BE2C (cell line): ENCODE data around the gene CAMKMT.
A peak's percentile ranks its signal among the peaks of the same experiment; 100 is the strongest.

Source experiments
- DNase-seq: peaks from one replicate; pipeline ENCODE4 v3.0.0-alpha.2; 2020
- H3K27me3 ChIP-seq: fragments of 250-450 bp; sonication (Bioruptor Pico); 2 replicates; pipeline ENCODE4 v1.5.1; 2020; ENCODE audit warnings: mild to moderate bottlenecking
- H3K36me3 ChIP-seq: fragments of 250-450 bp; sonication (Bioruptor Pico); 2 replicates; pipeline ENCODE4 v1.5.1; 2020; ENCODE audit warnings: mild to moderate bottlenecking
- H3K4me1 ChIP-seq: fragments of 250-450 bp; sonication (Bioruptor Pico); 2 replicates; pipeline ENCODE4 v1.5.1; 2020
- H3K4me3 ChIP-seq: 2 replicates; pipeline ENCODE4 v1.5.1; 2011; ENCODE audit warnings: low read depth, low read length
- H3K9me3 ChIP-seq: fragments of 250-450 bp; sonication (Bioruptor Pico); 2 replicates; pipeline ENCODE4 v1.5.1; 2020
- CTCF ChIP-seq: IDR thresholded peaks from 2 replicates; pipeline ENCODE4 v1.5.1; 2012; ENCODE audit warnings: mild to moderate bottlenecking, low read depth, low read length

The CAMKMT gene

GRCh38 chr2:44655401-44655864 is 293.7 kb downstream of the CAMKMT start:
- no peak for TF ChIP-seq CTCF

GRCh38 chr2:44656460-44656859 is 294.7 kb downstream of the CAMKMT start:
- no peaks in the 10 kb centered on the region for H3K9me3 ChIP-seq
- DNase-seq, result no peak
- H3K4me3 ChIP-seq, result no peak overlapping the region
- peaks cover 16% of the 10 kb centered on the region for H3K4me1 ChIP-seq
- no peaks in the 10 kb centered on the region for H3K27me3 ChIP-seq
- no peak for TF ChIP-seq CTCF
- no peaks in the 10 kb centered on the region for H3K36me3 ChIP-seq

More at GRCh38 chr2:44655401-44655864, 293.7 kb downstream of the CAMKMT start:
- H3K36me3 ChIP-seq, result no peaks in the 10 kb centered on the region
- H3K4me1 ChIP-seq, result peaks cover 16% of the 10 kb centered on the region
- no peaks in the 10 kb centered on the region for H3K9me3 ChIP-seq
- peak; percentile 77 for DNase-seq
- H3K4me3 ChIP-seq, result no peak overlapping the region
- no peaks in the 10 kb centered on the region for H3K27me3 ChIP-seq

- Histone ChIP-seq H3K36me3 (no peaks in the 10 kb centered on the region), H3K4me1 (peaks cover 22% of the 10 kb centered on the region), H3K27me3 (no peaks in the 10 kb centered on the region), H3K9me3 (no peaks in the 10 kb centered on the region), H3K4me3 (no peak overlapping the region)
- no peak for TF ChIP-seq CTCF
- no peak for DNase-seq
Measured at GRCh38 chr2:44663471-44664073, 301.8 kb downstream of the CAMKMT start.

DNA sequence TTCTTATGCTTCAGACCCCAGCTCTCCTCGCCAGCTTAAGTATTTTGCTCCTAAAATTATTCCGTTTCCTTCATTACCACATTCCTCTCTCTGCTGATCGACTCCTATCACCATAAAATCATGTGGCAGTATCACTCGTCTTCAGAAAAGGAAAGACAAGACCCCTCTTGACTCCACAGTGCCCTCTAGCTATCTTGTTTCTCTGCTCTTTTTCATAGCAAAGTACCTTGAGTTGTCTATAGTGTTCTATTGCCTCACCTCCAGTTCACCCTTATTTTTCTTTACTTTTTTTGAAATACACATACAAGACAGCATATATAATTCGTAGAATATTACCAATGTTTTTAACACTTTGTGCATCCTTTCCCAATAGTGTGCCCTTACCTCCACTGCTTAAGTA is 306.6 kb downstream of the CAMKMT start:
- no peak for DNase-seq
- no peaks in the 10 kb centered on the region for H3K9me3 ChIP-seq
- H3K27me3 ChIP-seq, result no peaks in the 10 kb centered on the region
- no peak overlapping the region for H3K4me3 ChIP-seq
- peak; percentile 64 for TF ChIP-seq CTCF
- H3K36me3 ChIP-seq, result no peaks in the 10 kb centered on the region
- H3K4me1 ChIP-seq, result peaks cover 33% of the 10 kb centered on the region

- DNase-seq, result peak; percentile 14
- Histone ChIP-seq H3K4me3 (no peak overlapping the region), H3K4me1 (peaks cover 23% of the 10 kb centered on the region), H3K36me3 (no peaks in the 10 kb centered on the region), H3K9me3 (no peaks in the 10 kb centered on the region), H3K27me3 (no peaks in the 10 kb centered on the region)
- no peak for TF ChIP-seq CTCF
Measured at GRCh38 chr2:44671276-44671675, 309.5 kb downstream of the CAMKMT start.

DNA sequence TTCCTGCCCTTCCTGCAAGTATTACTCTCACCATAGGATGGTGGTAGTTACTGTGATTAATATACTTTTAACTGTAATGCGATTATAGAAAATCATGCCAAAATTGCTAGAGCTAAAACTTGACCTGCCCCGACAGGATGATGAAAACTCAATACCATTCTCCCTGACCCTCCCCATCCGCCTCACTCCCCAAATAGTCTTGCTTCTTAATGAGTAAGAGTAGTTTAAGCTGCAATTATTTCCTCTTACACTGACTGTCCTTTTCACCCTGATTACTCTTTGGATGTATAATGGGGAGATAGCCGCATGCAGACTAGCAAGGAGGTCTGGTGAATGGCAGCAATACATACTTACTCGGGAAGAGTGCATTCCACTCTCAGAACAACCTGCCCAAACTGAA is 310.2 kb downstream of the CAMKMT start:
- Histone ChIP-seq H3K36me3 (no peaks in the 10 kb centered on the region), H3K4me1 (peaks cover 23% of the 10 kb centered on the region), H3K4me3 (no peak overlapping the region), H3K27me3 (no peaks in the 10 kb centered on the region), H3K9me3 (no peaks in the 10 kb centered on the region)
- TF ChIP-seq CTCF, result no peak
- DNase-seq, result no peak
